ENCODE results near the gene CCT7. TPM values are rescaled to one million over a fixed set of nuclear protein-coding genes. Genes with fewer than 3 reads are reported as not detected.

CCT7 gene
- total and polyA plus RNA-seq, 4 experiments from 2014 or later: 187 to 400 (median 213) TPM

GRCh38 chr2:73244580-73244979 lies 10.5 kb downstream of the CCT7 start:
- no peak overlapping the region for H3K4me3 ChIP-seq (ENCODE audit: low read length in 2 of 2)
- H3K27ac Mint-ChIP-seq: peak overlapping the region in 2 of 7 donors; percentile 29 to 68
- intact Hi-C loops (cut with micrococcal nuclease): no loop called here
- no peaks in the 10 kb centered on the region for H3K9me3 ChIP-seq (ENCODE audit: control insufficient read depth in 1 of 2, low read length in 2 of 2)
- no peak overlapping the region for H3K27ac ChIP-seq (ENCODE audit: low read depth, low read length)
- no peak for DNase-seq
- ChIA-PET CTCF (ENCODE audit: partially characterized antibody) (no interaction called here), POLR2A (ENCODE audit: partially characterized antibody) (interaction anchor here (3.8 kb wide), 1 partner anchor 11 kb away, joined by 20 read pairs; the partner anchor contains the start of genes CCT7 and PRADC1)
- H3K36me3 Mint-ChIP-seq: peaks cover 47 to 88% of the 10 kb centered on the region in 2 donors
- H3K27me3 ChIP-seq (ENCODE audit: insufficient read depth, low read length): no peaks in the 10 kb centered on the region
- peaks cover 0 to 6% (median 4%) of the 10 kb centered on the region in 4 donors for H3K4me1 Mint-ChIP-seq
- no peak overlapping the region for H3K4me3 Mint-ChIP-seq
- no peaks in the 10 kb centered on the region for H3K27me3 Mint-ChIP-seq
- peaks cover 77% of the 10 kb centered on the region for H3K36me3 ChIP-seq (ENCODE audit: insufficient read depth, low read length)
- H3K9me3 Mint-ChIP-seq: no peaks in the 10 kb centered on the region
- H3K4me1 ChIP-seq (ENCODE audit: insufficient read depth, low read length): peaks cover under 1% of the 10 kb centered on the region

GRCh38 chr2:73246850-73247249 lies 12.7 kb downstream of the CCT7 start:
- Mint-ChIP-seq H3K4me3 (no peak overlapping the region), H3K27ac (peak overlapping the region in 3 of 7 donors; percentile 24 to 70 (median 57)), H3K27me3 (no peaks in the 10 kb centered on the region), H3K4me1 (peaks cover 0 to 6% (median 3%) of the 10 kb centered on the region in 4 donors), H3K36me3 (peaks cover 58 to 87% of the 10 kb centered on the region in 2 donors), H3K9me3 (no peaks in the 10 kb centered on the region)
- POLR2A ChIA-PET (ENCODE audit: partially characterized antibody): interaction anchor here (1.0 to 1.1 kb wide), 2 partner anchors 11 to 13 kb away, joined by 3 to 4 read pairs; partner anchors contain the start of gene CCT7
- no peak overlapping the region for H3K27ac ChIP-seq (ENCODE audit: low read depth, low read length)
- DNase-seq: no peak
- no peaks in the 10 kb centered on the region for H3K9me3 ChIP-seq (ENCODE audit: control insufficient read depth in 1 of 2, low read length in 2 of 2)
- no peaks in the 10 kb centered on the region for H3K4me1 ChIP-seq (ENCODE audit: insufficient read depth, low read length)
- H3K27me3 ChIP-seq (ENCODE audit: insufficient read depth, low read length): no peaks in the 10 kb centered on the region
- intact Hi-C loops (cut with micrococcal nuclease): no loop called here
- no peak overlapping the region for H3K4me3 ChIP-seq (ENCODE audit: low read length in 2 of 2)
- CTCF ChIA-PET (ENCODE audit: partially characterized antibody): interaction anchor here (2.3 kb wide), 1 partner anchor 43 kb away, joined by 6 read pairs; no protein-coding TSS in a partner anchor
- peaks cover 90% of the 10 kb centered on the region for H3K36me3 ChIP-seq (ENCODE audit: insufficient read depth, low read length)

GRCh38 chr2:73249636-73250035 lies 15.5 kb downstream of the CCT7 start:
- no peaks in the 10 kb centered on the region for H3K27me3 ChIP-seq (ENCODE audit: insufficient read depth, low read length)
- H3K4me1 ChIP-seq (ENCODE audit: insufficient read depth, low read length): no peaks in the 10 kb centered on the region
- H3K4me1 Mint-ChIP-seq: peaks cover 0 to 6% (median 0%) of the 10 kb centered on the region in 4 donors
- H3K4me3 Mint-ChIP-seq: no peak overlapping the region
- H3K27ac ChIP-seq (ENCODE audit: low read depth, low read length): no peak overlapping the region
- intact Hi-C loops (cut with micrococcal nuclease): no loop called here
- no peak overlapping the region for H3K4me3 ChIP-seq (ENCODE audit: low read length in 2 of 2)
- no peaks in the 10 kb centered on the region for H3K9me3 Mint-ChIP-seq
- H3K27me3 Mint-ChIP-seq: no peaks in the 10 kb centered on the region
- H3K36me3 Mint-ChIP-seq: peaks cover 67 to 91% of the 10 kb centered on the region in 2 donors
- peak overlapping the region in 2 of 7 donors; percentile 49 to 51 for H3K27ac Mint-ChIP-seq
- DNase-seq: no peak
- ChIA-PET POLR2A (ENCODE audit: partially characterized antibody) (no interaction called here), CTCF (ENCODE audit: partially characterized antibody) (no interaction called here)
- no peaks in the 10 kb centered on the region for H3K9me3 ChIP-seq (ENCODE audit: control insufficient read depth in 1 of 2, low read length in 2 of 2)
- H3K36me3 ChIP-seq (ENCODE audit: insufficient read depth, low read length): peaks cover 82% of the 10 kb centered on the region

- Mint-ChIP-seq H3K27ac (no peak overlapping the region), H3K4me1 (peaks cover 0 to 3% (median 1%) of the 10 kb centered on the region in 4 donors), H3K9me3 (peaks cover 0 to 2% (median 0%) of the 10 kb centered on the region in 8 donors), H3K27me3 (no peaks in the 10 kb centered on the region), H3K4me3 (no peak overlapping the region), H3K36me3 (peaks cover 58 to 76% of the 10 kb centered on the region in 2 donors)
- no peaks in the 10 kb centered on the region for H3K4me1 ChIP-seq (ENCODE audit: insufficient read depth, low read length)
- intact Hi-C loops (cut with micrococcal nuclease): no loop called here
- DNase-seq: no peak
- no peak overlapping the region for H3K27ac ChIP-seq (ENCODE audit: low read depth, low read length)
- H3K36me3 ChIP-seq (ENCODE audit: insufficient read depth, low read length): peaks cover 67% of the 10 kb centered on the region
- H3K9me3 ChIP-seq (ENCODE audit: control insufficient read depth in 1 of 2, low read length in 2 of 2): no peaks in the 10 kb centered on the region
- no peak overlapping the region for H3K4me3 ChIP-seq (ENCODE audit: low read length in 2 of 2)
- H3K27me3 ChIP-seq (ENCODE audit: insufficient read depth, low read length): no peaks in the 10 kb centered on the region
- ChIA-PET CTCF (ENCODE audit: partially characterized antibody) (interaction anchor here (1.6 kb wide), 1 partner anchor 38 kb away, joined by 8 read pairs; the partner anchor contains the start of gene SMYD5), POLR2A (ENCODE audit: partially characterized antibody) (no interaction called here)
These were observed 17.1 kb downstream of the CCT7 start for GRCh38 chr2:73250872-73251846.

- no peak overlapping the region for H3K27ac ChIP-seq (ENCODE audit: low read depth, low read length)
- H3K9me3 Mint-ChIP-seq: peaks cover 0 to 2% (median 0%) of the 10 kb centered on the region in 8 donors
- intact Hi-C loops (cut with micrococcal nuclease): no loop called here
- peaks cover 0 to 16% (median under 1%) of the 10 kb centered on the region in 4 donors for H3K4me1 Mint-ChIP-seq
- POLR2A ChIA-PET (ENCODE audit: partially characterized antibody): no interaction called here
- no peaks in the 10 kb centered on the region for H3K27me3 ChIP-seq (ENCODE audit: insufficient read depth, low read length)
- H3K27me3 Mint-ChIP-seq: no peaks in the 10 kb centered on the region
- no peaks in the 10 kb centered on the region for H3K4me1 ChIP-seq (ENCODE audit: insufficient read depth, low read length)
- no peak overlapping the region for H3K4me3 Mint-ChIP-seq
- H3K4me3 ChIP-seq (ENCODE audit: low read length in 2 of 2): no peak overlapping the region
- no peaks in the 10 kb centered on the region for H3K9me3 ChIP-seq (ENCODE audit: control insufficient read depth in 1 of 2, low read length in 2 of 2)
- peaks cover 54% of the 10 kb centered on the region for H3K36me3 ChIP-seq (ENCODE audit: insufficient read depth, low read length)
- peaks cover 46 to 63% of the 10 kb centered on the region in 2 donors for H3K36me3 Mint-ChIP-seq
- DNase-seq: no peak
- CTCF ChIA-PET (ENCODE audit: partially characterized antibody): no interaction called here
- no peak overlapping the region for H3K27ac Mint-ChIP-seq
These were observed 18.3 kb downstream of the CCT7 start for GRCh38 chr2:73252238-73253027.

GRCh38 chr2:73253400-73253799 lies 19.3 kb downstream of the CCT7 start:
- H3K36me3 Mint-ChIP-seq: peaks cover 41 to 53% of the 10 kb centered on the region in 2 donors
- H3K9me3 Mint-ChIP-seq: peaks cover 0 to 2% (median 0%) of the 10 kb centered on the region in 8 donors
- Histone ChIP-seq H3K36me3 (ENCODE audit: insufficient read depth, low read length) (peaks cover 47% of the 10 kb centered on the region), H3K27me3 (ENCODE audit: insufficient read depth, low read length) (no peaks in the 10 kb centered on the region), H3K9me3 (ENCODE audit: control insufficient read depth in 1 of 2, low read length in 2 of 2) (no peaks in the 10 kb centered on the region), H3K4me3 (ENCODE audit: low read length in 2 of 2) (no peak overlapping the region), H3K4me1 (ENCODE audit: insufficient read depth, low read length) (peaks cover 8% of the 10 kb centered on the region), H3K27ac (ENCODE audit: low read depth, low read length) (no peak overlapping the region)
- H3K27ac Mint-ChIP-seq: no peak overlapping the region
- peaks cover 1 to 21% (median 5%) of the 10 kb centered on the region in 4 donors for H3K4me1 Mint-ChIP-seq
- CTCF ChIA-PET (ENCODE audit: partially characterized antibody): interaction anchor here (1.4 kb wide), 1 partner anchor 18 kb away, joined by 3 read pairs; no protein-coding TSS in a partner anchor
- no peak overlapping the region for H3K4me3 Mint-ChIP-seq
- intact Hi-C loops (cut with micrococcal nuclease): no loop called here
- H3K27me3 Mint-ChIP-seq: no peaks in the 10 kb centered on the region
- POLR2A ChIA-PET (ENCODE audit: partially characterized antibody): interaction anchor here (1.8 kb wide), 1 partner anchor 19 kb away, joined by 11 read pairs; the partner anchor contains the start of gene CCT7
- no peak for DNase-seq

All from CD4-positive, alpha-beta memory T cell (primary cell).